OCI-LY7 (cell line): ENCODE data around the gene OTOG.

Source experiments
- CTCF ChIP-seq: fragments of 200-600 bp; sonication (generic); conservative IDR thresholded peaks from 2 replicates; pipeline ENCODE4 v1.5.1; 2014; ENCODE audit warnings: mild to moderate bottlenecking, antibody characterized with exemption, low read length, moderate library complexity, mixed read lengths
- EZH2phosphoT487 ChIP-seq: fragments of 200-600 bp; sonication (generic); IDR thresholded peaks from 2 replicates; pipeline ENCODE4 v1.6.1; 2018; ENCODE audit warnings: low read depth, borderline replicate concordance, mild to moderate bottlenecking, mixed run types, antibody characterized with exemption, low read length, moderate library complexity, mixed read lengths

GRCh38 chr11:17558025-17558780, 11.1 kb downstream of the OTOG start:
- TF ChIP-seq CTCF (no peak), EZH2phosphoT487 (no peak)
